Muscle layer of colon (tissue), 2 donors: ENCODE results near the gene ELOB.

ENCODE experiments used
- H3K27ac ChIP-seq: one replicate; pipeline ENCODE4 v1.7.0; 2013; ENCODE audit warnings: low read depth, mild to moderate bottlenecking, low read length, moderate library complexity
- H3K27me3 ChIP-seq, 2 donors: one replicate each; pipeline ENCODE4 v1.7.0; 2013; ENCODE audit warnings: low read length in 2 of 2, mild to moderate bottlenecking in 2 of 2; ENCODE audit not compliant: insufficient read depth in 2 of 2, control insufficient read depth in 1 of 2
- H3K36me3 ChIP-seq: one replicate; pipeline ENCODE4 v1.7.0; 2013; ENCODE audit warnings: mild to moderate bottlenecking, low read length; ENCODE audit not compliant: insufficient read depth
- H3K4me1 ChIP-seq: one replicate; pipeline ENCODE4 v1.7.0; 2013; ENCODE audit warnings: mild to moderate bottlenecking, low read length; ENCODE audit not compliant: insufficient read depth
- H3K4me3 ChIP-seq, 2 donors: one replicate each; pipeline ENCODE4 v1.7.0; 2013; ENCODE audit warnings: low read length in 2 of 2, low read depth in 1 of 2, mild to moderate bottlenecking in 1 of 2, moderate library complexity in 1 of 2
- H3K9ac ChIP-seq: one replicate; pipeline ENCODE4 v1.7.0; 2013; ENCODE audit warnings: low read length
- H3K9me3 ChIP-seq: one replicate; pipeline ENCODE4 v1.7.0; 2013; ENCODE audit warnings: mild to moderate bottlenecking, low read length
- donor health status: abdominal sarcoma.
- donor health status: Adenocarcinoma of cecum.

The ELOB gene

GRCh38 chr16:2749476-2749875 is 27.6 kb downstream of the ELOB start:
- H3K36me3 ChIP-seq, result no peaks in the 10 kb centered on the region
- H3K27me3 ChIP-seq, result no peaks in the 10 kb centered on the region
- no peak overlapping the region for H3K27ac ChIP-seq
- H3K4me1 ChIP-seq, result peaks cover 7% of the 10 kb centered on the region
- no peak overlapping the region for H3K4me3 ChIP-seq
- H3K9ac ChIP-seq, result no peak overlapping the region
- no peaks in the 10 kb centered on the region for H3K9me3 ChIP-seq

GRCh38 chr16:2748757-2749455 is 28.2 kb downstream of the ELOB start:
- Histone ChIP-seq H3K9me3 (no peaks in the 10 kb centered on the region), H3K36me3 (no peaks in the 10 kb centered on the region), H3K4me1 (peaks cover 4% of the 10 kb centered on the region), H3K27me3 (no peaks in the 10 kb centered on the region), H3K27ac (no peak overlapping the region), H3K4me3 (no peak overlapping the region), H3K9ac (no peak overlapping the region)

- Histone ChIP-seq H3K9me3 (no peaks in the 10 kb centered on the region), H3K36me3 (no peaks in the 10 kb centered on the region), H3K4me1 (no peaks in the 10 kb centered on the region), H3K9ac (no peak overlapping the region), H3K27ac (no peak overlapping the region), H3K4me3 (no peak overlapping the region), H3K27me3 (no peaks in the 10 kb centered on the region)
Observed at GRCh38 chr16:2745961-2746360, 31.1 kb downstream of the ELOB start.

- Histone ChIP-seq H3K4me1 (no peaks in the 10 kb centered on the region), H3K36me3 (no peaks in the 10 kb centered on the region), H3K9me3 (no peaks in the 10 kb centered on the region), H3K9ac (no peak overlapping the region), H3K4me3 (no peak overlapping the region), H3K27ac (no peak overlapping the region), H3K27me3 (no peaks in the 10 kb centered on the region)
Observed at GRCh38 chr16:2745116-2745890, 31.8 kb downstream of the ELOB start.

GRCh38 chr16:2744711-2745110 is 32.4 kb downstream of the ELOB start:
- no peak overlapping the region for H3K27ac ChIP-seq
- no peaks in the 10 kb centered on the region for H3K36me3 ChIP-seq

GRCh38 chr16:2743007-2743810 is 33.9 kb downstream of the ELOB start:
- H3K4me3 ChIP-seq, result no peak overlapping the region
- peaks cover 0 to 7% of the 10 kb centered on the region in 2 donors for H3K27me3 ChIP-seq

More at GRCh38 chr16:2744711-2745110, 32.4 kb downstream of the ELOB start:
- Histone ChIP-seq H3K4me1 (no peaks in the 10 kb centered on the region), H3K4me3 (no peak overlapping the region), H3K27me3 (peaks cover 0 to under 1% of the 10 kb centered on the region in 2 donors), H3K9ac (no peak overlapping the region), H3K9me3 (no peaks in the 10 kb centered on the region)

GRCh38 chr16:2742323-2743006 is 34.6 kb downstream of the ELOB start:
- H3K9ac ChIP-seq, result no peak overlapping the region
- no peak overlapping the region for H3K4me3 ChIP-seq
- H3K9me3 ChIP-seq, result no peaks in the 10 kb centered on the region
- H3K27ac ChIP-seq, result no peak overlapping the region
- H3K4me1 ChIP-seq, result no peaks in the 10 kb centered on the region
- peaks cover 0 to 7% of the 10 kb centered on the region in 2 donors for H3K27me3 ChIP-seq
- H3K36me3 ChIP-seq, result no peaks in the 10 kb centered on the region

More at GRCh38 chr16:2743007-2743810, 33.9 kb downstream of the ELOB start:
- no peak overlapping the region for H3K9ac ChIP-seq
- H3K36me3 ChIP-seq, result no peaks in the 10 kb centered on the region
- H3K27ac ChIP-seq, result no peak overlapping the region
- no peaks in the 10 kb centered on the region for H3K9me3 ChIP-seq
- H3K4me1 ChIP-seq, result no peaks in the 10 kb centered on the region

- peaks cover 0 to 7% of the 10 kb centered on the region in 2 donors for H3K27me3 ChIP-seq
Observed at GRCh38 chr16:2741168-2741567, 35.9 kb downstream of the ELOB start.

GRCh38 chr16:2740476-2740875 is 36.6 kb downstream of the ELOB start:
- H3K27me3 ChIP-seq, result peaks cover 0 to 7% of the 10 kb centered on the region in 2 donors
- no peaks in the 10 kb centered on the region for H3K4me1 ChIP-seq
- no peaks in the 10 kb centered on the region for H3K9me3 ChIP-seq
- H3K36me3 ChIP-seq, result no peaks in the 10 kb centered on the region
- no peak overlapping the region for H3K9ac ChIP-seq
- no peak overlapping the region for H3K27ac ChIP-seq
- no peak overlapping the region for H3K4me3 ChIP-seq

More at GRCh38 chr16:2741168-2741567, 35.9 kb downstream of the ELOB start:
- Histone ChIP-seq H3K9ac (no peak overlapping the region), H3K4me3 (no peak overlapping the region), H3K36me3 (no peaks in the 10 kb centered on the region), H3K9me3 (no peaks in the 10 kb centered on the region), H3K27ac (no peak overlapping the region), H3K4me1 (no peaks in the 10 kb centered on the region)

GRCh38 chr16:2739625-2740430 is 37.3 kb downstream of the ELOB start:
- H3K9ac ChIP-seq, result no peak overlapping the region
- no peak overlapping the region for H3K4me3 ChIP-seq
- H3K27ac ChIP-seq, result no peak overlapping the region
- H3K9me3 ChIP-seq, result no peaks in the 10 kb centered on the region
- no peaks in the 10 kb centered on the region for H3K4me1 ChIP-seq
- H3K27me3 ChIP-seq, result peaks cover 0 to 7% of the 10 kb centered on the region in 2 donors
- H3K36me3 ChIP-seq, result no peaks in the 10 kb centered on the region
